Prostate gland (tissue), 2 donors: ENCODE measurements around the gene CXCR4. TPM values are rescaled to one million over a fixed set of nuclear protein-coding genes. Genes with fewer than 3 reads are reported as not detected.

ENCODE experiments used
- DNase-seq: peaks from one replicate; pipeline ENCODE4 v3.0.0-alpha.2; 2019; ENCODE audit warnings: low spot score
- H3K27ac ChIP-seq, 2 donors: fragments of 200-600 bp; sonication (generic); 2 replicates each; pipeline ENCODE4 v1.5.1; 2017 to 2019
- H3K27me3 ChIP-seq: fragments of 200-600 bp; sonication (generic); replicated peaks from 2 replicates; pipeline ENCODE4 v1.5.1; 2019; ENCODE audit not compliant: insufficient read depth
- H3K36me3 ChIP-seq, 2 donors: fragments of 200-600 bp; sonication (generic); 1 replicate in 1 of 2; 2 replicates in 1 of 2; pipeline versions ENCODE4 v1.5.1 to v1.8.1; 2017 to 2019
- H3K4me1 ChIP-seq: fragments of 200-600 bp; sonication (generic); replicated peaks from 2 replicates; pipeline ENCODE4 v1.5.1; 2019
- H3K4me3 ChIP-seq, 2 donors: fragments of 200-600 bp; sonication (generic); 2 replicates each; pipeline ENCODE4 v1.5.1; 2017 to 2019
- H3K9me3 ChIP-seq: fragments of 200-600 bp; sonication (generic); 2 replicates; pipeline ENCODE4 v1.5.1; 2017
- CTCF ChIP-seq, 4 experiments: fragments of 200-600 bp in 2 of 4; fragments of 450-650 bp in 2 of 4; sonication (generic) in 2 of 4; IDR thresholded peaks; 1 replicate in 3 of 4; 2 replicates in 1 of 4; pipeline ENCODE4 v1.5.1; 2016 to 2019; ENCODE audit warnings: antibody characterized with exemption in 4 of 4, mild to moderate bottlenecking in 2 of 4, moderate library complexity in 2 of 4
- POLR2A ChIP-seq: fragments of 450-650 bp; IDR thresholded peaks from one replicate; pipeline ENCODE4 v1.6.1; 2016; ENCODE audit warnings: antibody characterized with exemption, mild to moderate bottlenecking
- POLR2AphosphoS5 ChIP-seq: sonication (generic); formaldehyde crosslinking; IDR thresholded peaks from one replicate; pipeline ENCODE4 v1.6.1; 2017; ENCODE audit warnings: antibody characterized with exemption
- WGBS: methylation state at CpG from one replicate; pipeline ENCODE4 v1.1.5; 2018; 5-methylcytosine and 5-hydroxymethylcytosine counted together
- intact Hi-C: fragments of 100-400 bp; cut with DNase I; formaldehyde crosslinking; loops from one replicate; pipeline ENCODE4 v1.14.2; 2022
- total RNA-seq, 2 donors: library from RNA; depleted of rRNA; stranded (reverse); fragments of >200 nt; gene quantifications; one replicate each; pipeline ENCODE4 v1.1.0, GENCODE V29; 2016

Gene CXCR4
- total RNA-seq, 2 donors from 2014 or later = 20.9 to 27.2 TPM

- peak; percentile 14 for DNase-seq
- 63% methylated on average over 8 of the region's 8 CpGs for WGBS
- Histone ChIP-seq H3K9me3 (no peaks in the 10 kb centered on the region), H3K4me3 (no peak overlapping the region), H3K4me1 (no peaks in the 10 kb centered on the region), H3K27me3 (no peaks in the 10 kb centered on the region), H3K27ac (peak overlapping the region in 1 of 2 donors; percentile 23), H3K36me3 (no peaks in the 10 kb centered on the region)
- TF ChIP-seq POLR2AphosphoS5 (peak; percentile 36), CTCF (IDR thresholded peaks at IDR 0.05) (no peak)
- intact Hi-C loops = no loop called here
Observed at GRCh38 chr2:136135921-136136906, 18.3 kb upstream of the CXCR4 start.

GRCh38 chr2:136135462-136135861, 17.5 kb upstream of the CXCR4 start:
- DNase-seq = no peak
- Histone ChIP-seq H3K9me3 (no peaks in the 10 kb centered on the region), H3K4me3 (no peak overlapping the region), H3K27ac (peak overlapping the region in 1 of 2 donors; percentile 23), H3K36me3 (no peaks in the 10 kb centered on the region), H3K4me1 (no peaks in the 10 kb centered on the region), H3K27me3 (no peaks in the 10 kb centered on the region)
- no peak for TF ChIP-seq POLR2AphosphoS5
- TF ChIP-seq POLR2A = no peak
- no peak for TF ChIP-seq CTCF (IDR thresholded peaks at IDR 0.05)
- intact Hi-C loops = no loop called here

GRCh38 chr2:136134126-136134525, 16.2 kb upstream of the CXCR4 start:
- intact Hi-C loops = no loop called here
- H3K27me3 ChIP-seq = no peaks in the 10 kb centered on the region
- no peaks in the 10 kb centered on the region for H3K9me3 ChIP-seq
- no peak overlapping the region for H3K4me3 ChIP-seq
- H3K4me1 ChIP-seq = no peaks in the 10 kb centered on the region
- H3K27ac ChIP-seq = no peak overlapping the region
- WGBS = 86% methylated on average over 2 of the region's 2 CpGs
- no peak for DNase-seq
- no peaks in the 10 kb centered on the region for H3K36me3 ChIP-seq
- no peak for TF ChIP-seq CTCF (IDR thresholded peaks at IDR 0.05)
- no peak for TF ChIP-seq POLR2A
- no peak for TF ChIP-seq POLR2AphosphoS5

GRCh38 chr2:136133586-136133985, 15.6 kb upstream of the CXCR4 start:
- Histone ChIP-seq H3K4me1 (no peaks in the 10 kb centered on the region), H3K9me3 (no peaks in the 10 kb centered on the region), H3K4me3 (no peak overlapping the region), H3K27ac (no peak overlapping the region), H3K36me3 (no peaks in the 10 kb centered on the region), H3K27me3 (no peaks in the 10 kb centered on the region)
- DNase-seq = no peak
- intact Hi-C loops = no loop called here
- TF ChIP-seq POLR2A (no peak), CTCF (IDR thresholded peaks at IDR 0.05) (no peak), POLR2AphosphoS5 (no peak)
- WGBS = 92% methylated on average over 5 of the region's 5 CpGs

GRCh38 chr2:136133176-136133575, 15.2 kb upstream of the CXCR4 start:
- TF ChIP-seq POLR2AphosphoS5 = no peak
- no peak for TF ChIP-seq CTCF (IDR thresholded peaks at IDR 0.05)
- no peak for TF ChIP-seq POLR2A
- intact Hi-C loops = no loop called here

More at GRCh38 chr2:136133176-136133575, 15.2 kb upstream of the CXCR4 start:
- Histone ChIP-seq H3K27ac (no peak overlapping the region), H3K36me3 (no peaks in the 10 kb centered on the region), H3K4me1 (no peaks in the 10 kb centered on the region), H3K27me3 (no peaks in the 10 kb centered on the region), H3K9me3 (no peaks in the 10 kb centered on the region), H3K4me3 (no peak overlapping the region)
- 100% methylated on average over 1 of the region's 1 CpG for WGBS
- DNase-seq = no peak
